Stimulated activated CD4-positive, alpha-beta T cell treated with anti-CD3 and anti-CD28 coated beads, TNF-alpha, amount 100 ng/mL, for 48 hours (primary cell): ENCODE results near the gene COX18.
A peak's percentile ranks its signal among the peaks of the same experiment; 100 is the strongest.

Source experiments
- DNase-seq, 3 donors: peaks; one replicate each; pipeline ENCODE4 v3.0.0-alpha.2; 2020; ENCODE audit warnings: low read depth in 3 of 3

Gene COX18

GRCh38 chr4:73069338-73070073, at the start of gene COX18:
Gene COX18, minus strand, starts transcription at chr4:73069716. Its CDS starts 67 bp downstream, at chr4:73069649.
- peak; percentile 83 to 92 (median 90) for DNase-seq

GRCh38 chr4:73109493-73109892, 40.0 kb upstream of the COX18 start:
- DNase-seq, result no peak

- no peak for DNase-seq
Measured at GRCh38 chr4:73104695-73105094, 35.2 kb upstream of the COX18 start.

GRCh38 chr4:73103799-73104503, 34.4 kb upstream of the COX18 start:
- DNase-seq, result no peak

- no peak for DNase-seq
Measured at GRCh38 chr4:73099143-73099542, 29.6 kb upstream of the COX18 start.

GRCh38 chr4:73098713-73099112, 29.2 kb upstream of the COX18 start:
- DNase-seq, result no peak

- no peak for DNase-seq
Measured at GRCh38 chr4:73098016-73098415, 28.5 kb upstream of the COX18 start.

GRCh38 chr4:73092868-73093267, 23.4 kb upstream of the COX18 start:
- DNase-seq, result no peak

- DNase-seq, result no peak
Measured at GRCh38 chr4:73090738-73091137, 21.2 kb upstream of the COX18 start.

GRCh38 chr4:73087871-73088270, 18.4 kb upstream of the COX18 start:
- DNase-seq, result no peak

GRCh38 chr4:73086095-73086868, 16.8 kb upstream of the COX18 start:
- DNase-seq, result no peak

GRCh38 chr4:73080789-73081188, 11.3 kb upstream of the COX18 start:
- no peak for DNase-seq

- DNase-seq, result no peak
Measured at GRCh38 chr4:73075832-73076231, 6.3 kb upstream of the COX18 start.

GRCh38 chr4:73070074-73070390, 516 bp upstream of the COX18 start:
- no peak for DNase-seq

GRCh38 chr4:73068491-73069337, 802 bp downstream of the COX18 start:
- no peak for DNase-seq

GRCh38 chr4:73067971-73068394, 1.5 kb downstream of the COX18 start:
- no peak for DNase-seq

- DNase-seq, result no peak
Measured at GRCh38 chr4:73066928-73067327, 2.6 kb downstream of the COX18 start.

GRCh38 chr4:73066445-73066844, 3.1 kb downstream of the COX18 start:
- no peak for DNase-seq

GRCh38 chr4:73064536-73064935, 5.0 kb downstream of the COX18 start:
- DNase-seq, result no peak

GRCh38 chr4:73055241-73055897, 14.1 kb downstream of the COX18 start:
- DNase-seq, result no peak

- DNase-seq, result no peak
Measured at GRCh38 chr4:73053974-73054480, 15.5 kb downstream of the COX18 start.
